ENCODE results near the gene KLF12. TPM values are rescaled to one million over a fixed set of nuclear protein-coding genes. Genes with fewer than 3 reads are reported as not detected.
A peak's percentile ranks its signal among the peaks of the same experiment; 100 is the strongest.

KLF12 gene
- total and polyA plus RNA-seq, 12 donors = 2.1 to 23.9 (median 19.3) TPM

DNA sequence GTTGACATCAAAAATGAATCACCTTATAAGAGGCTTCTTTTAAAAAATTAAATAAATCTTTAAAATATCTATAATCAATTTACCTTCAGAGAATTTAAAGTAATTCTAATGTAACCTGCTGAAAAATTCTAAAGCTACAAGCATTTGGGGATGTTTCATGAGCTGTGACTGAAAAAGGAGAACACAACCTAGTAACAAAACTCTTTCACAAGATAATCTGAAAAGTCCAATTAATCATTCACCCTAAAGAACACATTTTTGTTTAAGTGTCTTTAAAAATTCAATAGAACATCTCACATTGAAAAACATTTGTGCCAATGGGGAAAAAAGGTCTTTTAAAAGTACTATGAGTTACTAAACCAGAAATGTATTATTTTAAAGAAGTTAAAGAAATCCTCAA lies 22.8 kb downstream of the KLF12 start:
- TF ChIP-seq, protein P1, sequence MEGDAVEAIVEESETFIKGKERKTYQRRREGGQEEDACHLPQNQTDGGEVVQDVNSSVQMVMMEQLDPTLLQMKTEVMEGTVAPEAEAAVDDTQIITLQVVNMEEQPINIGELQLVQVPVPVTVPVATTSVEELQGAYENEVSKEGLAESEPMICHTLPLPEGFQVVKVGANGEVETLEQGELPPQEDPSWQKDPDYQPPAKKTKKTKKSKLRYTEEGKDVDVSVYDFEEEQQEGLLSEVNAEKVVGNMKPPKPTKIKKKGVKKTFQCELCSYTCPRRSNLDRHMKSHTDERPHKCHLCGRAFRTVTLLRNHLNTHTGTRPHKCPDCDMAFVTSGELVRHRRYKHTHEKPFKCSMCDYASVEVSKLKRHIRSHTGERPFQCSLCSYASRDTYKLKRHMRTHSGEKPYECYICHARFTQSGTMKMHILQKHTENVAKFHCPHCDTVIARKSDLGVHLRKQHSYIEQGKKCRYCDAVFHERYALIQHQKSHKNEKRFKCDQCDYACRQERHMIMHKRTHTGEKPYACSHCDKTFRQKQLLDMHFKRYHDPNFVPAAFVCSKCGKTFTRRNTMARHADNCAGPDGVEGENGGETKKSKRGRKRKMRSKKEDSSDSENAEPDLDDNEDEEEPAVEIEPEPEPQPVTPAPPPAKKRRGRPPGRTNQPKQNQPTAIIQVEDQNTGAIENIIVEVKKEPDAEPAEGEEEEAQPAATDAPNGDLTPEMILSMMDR (IDR thresholded peaks at IDR 0.05) = no peak
- intact Hi-C loops (cut with DNase I) = no loop called here
- H3K4me1 ChIP-seq = peaks cover 0 to 33% (median 16%) of the 10 kb centered on the region in 9 donors
- H3K27ac ChIP-seq = no peak overlapping the region
- H3K36me3 ChIP-seq = no peaks in the 10 kb centered on the region
- H3K27me3 ChIP-seq = no peaks in the 10 kb centered on the region
- ATAC-seq (no peak), DNase-seq (no peak)
- H3K9me3 ChIP-seq = peaks cover 0 to 4% (median 0%) of the 10 kb centered on the region in 11 donors
- no peak overlapping the region for H3K4me3 ChIP-seq

DNA sequence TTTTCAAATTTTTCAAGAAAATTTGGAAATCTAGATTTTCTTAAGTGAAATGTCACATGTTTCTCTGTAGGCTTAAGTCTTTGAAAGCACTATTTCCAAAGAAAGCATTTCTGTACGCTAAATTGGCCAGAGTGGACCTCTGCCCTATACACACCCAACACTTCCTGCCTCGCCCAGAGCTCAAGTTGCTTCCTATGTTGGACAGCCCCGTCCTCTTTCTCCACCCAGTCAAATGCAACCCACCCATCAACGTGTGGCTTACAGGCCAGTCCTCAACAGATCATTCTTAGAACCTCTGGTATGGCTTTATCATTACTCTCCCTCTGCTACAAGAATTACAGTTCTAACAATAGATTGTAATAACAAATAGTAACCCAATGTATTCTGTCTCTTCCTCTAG lies 24.2 kb downstream of the KLF12 start:
- DNase-seq = peak in 1 of 2 donors; percentile 11
- Histone ChIP-seq H3K9me3 (peaks cover 0 to 4% (median 0%) of the 10 kb centered on the region in 11 donors), H3K27me3 (no peaks in the 10 kb centered on the region), H3K36me3 (no peaks in the 10 kb centered on the region), H3K27ac (peak overlapping the region in 2 of 10 donors; percentile 27 to 28), H3K4me3 (no peak overlapping the region), H3K4me1 (peaks cover 0 to 38% (median 18%) of the 10 kb centered on the region in 9 donors)
- WGBS, 2 donors = 46 to 56% methylated on average over 4 of the region's 4 CpGs
- ATAC-seq = peak; percentile 25 to 92 (median 76)
- TF ChIP-seq, protein P1 (IDR thresholded peaks at IDR 0.05) = no peak
- intact Hi-C loops (cut with DNase I) = no loop called here

DNA sequence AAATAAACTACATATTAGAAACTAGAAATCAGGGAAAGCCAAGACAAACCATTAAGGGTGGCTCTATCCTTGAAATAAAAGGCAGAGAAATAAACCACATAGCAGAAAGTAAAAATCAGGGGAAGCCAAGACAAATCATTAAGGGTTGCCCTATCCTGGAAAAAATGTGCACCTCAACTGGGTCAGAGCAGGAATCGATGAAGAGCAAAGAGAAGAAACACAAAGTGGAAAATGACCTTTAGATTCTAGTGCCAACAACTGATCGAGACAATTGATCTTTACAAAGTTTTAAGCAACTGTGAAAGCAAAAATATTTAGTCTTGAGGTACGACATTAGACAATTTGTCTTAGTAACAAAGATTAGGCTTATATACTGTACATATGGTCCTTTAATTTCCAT lies 26.6 kb downstream of the KLF12 start:
- no peak overlapping the region for H3K27ac ChIP-seq
- H3K4me3 ChIP-seq = no peak overlapping the region
- ATAC-seq = no peak
- TF ChIP-seq, protein P1 (IDR thresholded peaks at IDR 0.05) = no peak
- intact Hi-C loops (cut with DNase I) = no loop called here
- DNase-seq = no peak
- H3K9me3 ChIP-seq = no peaks in the 10 kb centered on the region
- H3K4me1 ChIP-seq = peaks cover 0 to 57% (median 19%) of the 10 kb centered on the region in 9 donors
- 93 to 97% methylated on average over 3 of the region's 3 CpGs for WGBS, 2 donors
- H3K27me3 ChIP-seq = no peaks in the 10 kb centered on the region
- no peaks in the 10 kb centered on the region for H3K36me3 ChIP-seq

DNA sequence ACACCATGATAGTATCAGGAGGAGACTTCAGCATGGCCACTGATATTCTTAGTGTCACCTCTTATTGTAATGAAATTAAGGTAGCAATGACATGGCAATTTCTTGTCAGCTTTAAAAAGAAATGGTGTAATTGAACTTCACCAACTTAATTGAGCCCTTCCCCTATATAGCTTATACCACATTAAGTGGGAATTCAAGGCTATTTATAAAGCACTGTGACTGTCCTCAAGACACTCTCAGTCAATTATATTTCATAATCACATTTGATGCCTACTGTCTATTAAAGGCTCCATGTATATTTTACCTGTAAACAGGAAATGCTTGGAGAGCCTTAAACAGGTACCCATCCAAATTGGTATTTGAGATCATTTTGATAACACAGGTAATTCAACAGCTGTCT lies 28.3 kb downstream of the KLF12 start:
- Histone ChIP-seq H3K4me1 (peaks cover 0 to 55% (median 19%) of the 10 kb centered on the region in 9 donors), H3K27ac (no peak overlapping the region), H3K36me3 (no peaks in the 10 kb centered on the region), H3K4me3 (no peak overlapping the region), H3K27me3 (no peaks in the 10 kb centered on the region), H3K9me3 (peaks cover 0 to 8% (median 0%) of the 10 kb centered on the region in 11 donors)
- no peak for ATAC-seq
- DNase-seq = no peak
- intact Hi-C loops (cut with DNase I) = no loop called here
- TF ChIP-seq, protein P1 (IDR thresholded peaks at IDR 0.05) = no peak
